IPS DF 6.9 (cell line): Measurements from ENCODE around the gene SLC25A18.
"Not testable (repeated sequence)": the region's sequence is repeated elsewhere in the genome, so short reads cannot be mapped to it uniquely, and the experiment has no call there.

ENCODE experiments used
- DNase-seq: peaks from one replicate; pipeline ENCODE4 v3.0.0-alpha.2; 2013; ENCODE audit warnings: low read depth, low spot score
- H3K27ac ChIP-seq: one replicate; pipeline ENCODE4 v1.5.1; 2013; ENCODE audit warnings: low read length, control low read depth
- H3K27me3 ChIP-seq: 2 replicates; pipeline ENCODE4 v1.6.1; 2013; ENCODE audit warnings: mild to moderate bottlenecking, low read length; ENCODE audit not compliant: control insufficient read depth, insufficient read depth
- H3K36me3 ChIP-seq: 2 replicates; pipeline ENCODE4 v1.6.1; 2013; ENCODE audit warnings: low read length; ENCODE audit not compliant: control insufficient read depth, insufficient read depth
- H3K4me1 ChIP-seq: 2 replicates; pipeline ENCODE4 v1.6.1; 2013; ENCODE audit warnings: low read length; ENCODE audit not compliant: control insufficient read depth, insufficient read depth
- H3K4me3 ChIP-seq: 2 replicates; pipeline ENCODE4 v1.5.1; 2013; ENCODE audit warnings: mild to moderate bottlenecking, low read length
- H3K9me3 ChIP-seq: 2 replicates; pipeline ENCODE4 v1.6.1; 2013; ENCODE audit warnings: low read length, inconsistent platforms; ENCODE audit not compliant: control insufficient read depth, insufficient read depth
- WGBS: extraction: QIAGEN DNeasy Blood & Tissue Kit; methylation state at CpG from one replicate; pipeline ENCODE4 v1.1.7; 2013; ENCODE audit warnings: mixed read lengths, missing lambda C conversion rate; ENCODE audit not compliant: insufficient read length, insufficient coverage; 5-methylcytosine and 5-hydroxymethylcytosine counted together

SLC25A18 gene

GRCh38 chr22:17542452-17542851 is 20.8 kb upstream of the SLC25A18 start:
- Histone ChIP-seq H3K36me3 (peaks cover 14% of the 10 kb centered on the region), H3K9me3 (no peaks in the 10 kb centered on the region), H3K27ac (no peak overlapping the region), H3K4me3 (no peak overlapping the region), H3K4me1 (no peaks in the 10 kb centered on the region), H3K27me3 (no peaks in the 10 kb centered on the region)
- no peak for DNase-seq
- no CpG with 5 or more reads among the region's 14 CpGs for WGBS

DNA sequence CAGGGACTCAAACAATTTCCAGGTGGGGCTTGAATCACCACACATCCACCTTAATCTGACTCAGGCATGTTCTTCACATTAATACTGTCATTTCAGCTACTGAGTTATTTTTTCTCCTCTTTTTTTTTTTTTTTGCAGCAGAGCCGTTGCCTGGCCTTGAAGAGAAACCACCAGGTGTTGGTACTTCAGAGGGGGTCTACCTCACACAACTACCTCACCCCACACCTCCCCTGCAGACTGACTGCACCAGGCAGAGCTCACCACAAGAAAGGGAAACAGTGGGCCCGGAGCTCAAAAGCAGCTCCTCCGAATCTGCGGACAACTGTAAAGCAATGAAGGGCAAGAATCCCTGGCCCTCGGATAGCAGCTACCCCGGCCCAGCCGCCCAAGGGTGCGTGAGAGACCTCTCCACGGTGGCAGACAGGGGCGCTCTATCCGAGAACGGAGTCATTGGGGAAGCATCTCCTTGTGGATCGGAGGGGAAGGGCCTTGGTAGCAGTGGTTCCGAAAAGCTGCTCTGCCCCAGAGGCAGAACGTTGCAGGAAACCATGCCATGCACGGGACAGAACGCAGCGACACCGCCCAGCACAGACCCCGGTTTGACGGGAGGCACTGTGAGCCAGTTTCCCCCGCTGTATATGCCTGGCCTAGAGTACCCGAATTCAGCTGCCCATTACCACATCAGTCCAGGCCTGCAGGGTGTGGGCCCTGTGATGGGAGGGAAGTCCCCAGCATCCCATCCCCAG is 15.1 kb upstream of the SLC25A18 start:
- WGBS: no CpG with 5 or more reads among the region's 23 CpGs
- Histone ChIP-seq H3K27ac (no peak overlapping the region), H3K4me1 (no peaks in the 10 kb centered on the region), H3K27me3 (no peaks in the 10 kb centered on the region), H3K36me3 (peaks cover 24% of the 10 kb centered on the region), H3K9me3 (no peaks in the 10 kb centered on the region), H3K4me3 (no peak overlapping the region)
- DNase-seq: no peak

DNA sequence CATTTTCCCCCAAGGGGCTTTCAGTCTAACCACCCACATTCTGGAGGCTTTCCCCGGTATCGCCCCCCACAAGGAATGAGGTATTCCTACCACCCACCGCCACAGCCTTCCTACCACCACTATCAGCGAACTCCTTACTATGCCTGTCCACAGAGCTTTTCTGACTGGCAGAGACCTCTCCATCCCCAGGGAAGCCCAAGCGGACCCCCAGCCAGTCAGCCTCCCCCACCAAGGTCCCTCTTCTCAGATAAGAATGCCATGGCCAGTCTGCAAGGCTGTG is 14.6 kb upstream of the SLC25A18 start:
- WGBS: no CpG with 5 or more reads among the region's 5 CpGs
- H3K4me1 ChIP-seq: no peaks in the 10 kb centered on the region
- no peaks in the 10 kb centered on the region for H3K27me3 ChIP-seq
- H3K27ac ChIP-seq: no peak overlapping the region
- peaks cover 28% of the 10 kb centered on the region for H3K36me3 ChIP-seq
- no peak for DNase-seq
- no peak overlapping the region for H3K4me3 ChIP-seq
- H3K9me3 ChIP-seq: no peaks in the 10 kb centered on the region

DNA sequence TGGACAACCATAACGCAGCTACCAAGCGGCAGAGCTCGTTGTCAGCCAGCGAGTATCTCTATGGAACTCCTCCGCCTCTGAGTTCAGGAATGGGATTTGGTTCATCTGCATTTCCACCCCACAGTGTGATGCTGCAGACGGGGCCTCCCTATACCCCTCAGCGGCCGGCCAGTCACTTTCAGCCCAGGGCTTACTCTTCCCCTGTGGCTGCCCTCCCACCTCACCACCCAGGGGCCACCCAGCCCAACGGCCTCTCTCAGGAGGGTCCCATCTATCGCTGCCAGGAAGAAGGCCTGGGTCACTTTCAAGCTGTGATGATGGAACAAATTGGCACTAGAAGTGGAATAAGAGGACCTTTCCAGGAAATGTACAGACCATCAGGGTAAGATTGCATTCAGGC is 14.1 kb upstream of the SLC25A18 start:
- no peaks in the 10 kb centered on the region for H3K4me1 ChIP-seq
- peaks cover 28% of the 10 kb centered on the region for H3K36me3 ChIP-seq
- no CpG with 5 or more reads among the region's 10 CpGs for WGBS
- no peaks in the 10 kb centered on the region for H3K9me3 ChIP-seq
- no peak overlapping the region for H3K27ac ChIP-seq
- DNase-seq: no peak
- no peaks in the 10 kb centered on the region for H3K27me3 ChIP-seq
- H3K4me3 ChIP-seq: no peak overlapping the region

GRCh38 chr22:17549655-17550054 is 13.6 kb upstream of the SLC25A18 start:
- H3K9me3 ChIP-seq: no peaks in the 10 kb centered on the region
- no peak for DNase-seq
- peaks cover 28% of the 10 kb centered on the region for H3K36me3 ChIP-seq
- no peaks in the 10 kb centered on the region for H3K4me1 ChIP-seq
- no peak overlapping the region for H3K27ac ChIP-seq
- WGBS: no CpG with 5 or more reads among the region's 5 CpGs
- H3K4me3 ChIP-seq: no peak overlapping the region
- H3K27me3 ChIP-seq: no peaks in the 10 kb centered on the region

GRCh38 chr22:17552737-17553136 is 10.6 kb upstream of the SLC25A18 start:
- no CpG with 5 or more reads among the region's 7 CpGs for WGBS
- H3K36me3 ChIP-seq: peaks cover 29% of the 10 kb centered on the region
- no peaks in the 10 kb centered on the region for H3K9me3 ChIP-seq
- H3K4me3 ChIP-seq: no peak overlapping the region
- no peak for DNase-seq
- H3K27ac ChIP-seq: no peak overlapping the region
- H3K27me3 ChIP-seq: no peaks in the 10 kb centered on the region
- H3K4me1 ChIP-seq: no peaks in the 10 kb centered on the region

DNA sequence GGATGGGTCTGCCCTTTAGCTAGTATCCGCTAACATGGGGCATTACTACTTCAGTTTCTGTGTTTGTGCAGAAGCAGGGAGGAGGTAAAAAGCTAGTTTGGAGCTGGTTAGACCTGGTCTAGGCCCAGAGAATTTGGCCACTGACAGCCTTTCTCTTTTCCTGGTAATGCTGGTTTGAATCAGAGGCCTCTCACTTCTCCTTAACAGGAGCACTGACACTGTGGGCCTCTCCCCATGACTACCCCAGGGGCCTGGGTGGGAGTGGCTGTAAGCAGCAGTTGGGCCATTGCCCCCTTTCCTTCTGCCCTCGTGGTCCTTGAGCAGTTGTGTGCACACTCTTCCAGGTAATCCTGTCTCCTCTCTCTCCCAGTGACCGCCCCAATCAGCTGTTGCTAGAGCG is 8.5 kb upstream of the SLC25A18 start:
- H3K4me3 ChIP-seq: no peak overlapping the region
- H3K4me1 ChIP-seq: no peaks in the 10 kb centered on the region
- H3K36me3 ChIP-seq: peaks cover 25% of the 10 kb centered on the region; the same call in 1 of the 2 replicates
- WGBS: no CpG with 5 or more reads among the region's 4 CpGs
- H3K9me3 ChIP-seq: no peaks in the 10 kb centered on the region
- H3K27me3 ChIP-seq: no peaks in the 10 kb centered on the region
- no peak for DNase-seq
- H3K27ac ChIP-seq: no peak overlapping the region

DNA sequence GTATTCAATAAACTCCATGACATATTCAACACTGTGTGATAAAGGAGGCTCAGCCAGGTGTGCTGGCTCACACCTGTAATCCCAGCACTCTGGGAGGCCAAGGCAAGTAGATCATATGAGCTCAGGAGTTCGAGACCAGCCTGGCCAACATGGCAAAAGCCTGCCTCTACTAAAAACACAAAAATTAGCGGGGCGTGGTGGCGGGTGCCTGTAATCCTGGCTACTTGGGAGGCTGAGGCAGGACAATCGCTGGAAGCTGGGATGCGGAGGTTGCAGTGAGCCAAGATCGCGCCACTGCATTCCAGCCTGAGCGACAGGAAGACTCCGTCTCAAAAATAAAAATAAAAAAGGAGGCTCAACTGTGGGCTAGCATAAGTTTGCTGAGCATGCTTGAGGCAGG is 4.1 kb upstream of the SLC25A18 start:
- no peaks in the 10 kb centered on the region for H3K27me3 ChIP-seq
- H3K9me3 ChIP-seq: no peaks in the 10 kb centered on the region
- H3K4me1 ChIP-seq: peaks cover 5% of the 10 kb centered on the region; the same call in 1 of the 2 replicates
- no CpG with 5 or more reads among the region's 10 CpGs for WGBS
- no peak for DNase-seq
- H3K4me3 ChIP-seq: no peak overlapping the region
- no peak overlapping the region for H3K27ac ChIP-seq
- H3K36me3 ChIP-seq: peaks cover 13% of the 10 kb centered on the region; the same call in 1 of the 2 replicates

DNA sequence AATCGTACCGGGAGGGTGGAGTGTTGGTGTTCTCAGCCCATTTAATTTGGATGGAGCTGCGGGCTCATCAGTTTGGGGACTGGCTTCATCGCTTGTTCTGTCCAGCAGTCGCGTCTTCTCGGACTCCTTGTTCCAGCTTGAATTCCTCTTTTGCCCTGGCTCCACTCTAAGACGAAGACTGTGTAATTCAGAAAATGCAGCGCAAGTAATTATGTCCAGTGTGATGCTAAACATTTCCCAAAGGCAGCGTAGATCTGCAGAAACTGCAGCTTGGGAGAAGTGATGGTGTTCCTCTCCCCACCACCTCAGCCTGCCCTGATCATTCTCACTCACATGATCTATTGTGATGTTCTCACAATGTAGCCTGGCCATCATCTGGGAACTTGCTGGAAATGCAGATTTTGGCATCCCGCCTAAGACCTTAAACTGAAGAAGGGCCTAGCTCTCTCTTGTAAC is 666 bp downstream of the SLC25A18 start:
- H3K27ac ChIP-seq: no peak overlapping the region
- peaks cover 6% of the 10 kb centered on the region; the same call in 1 of the 2 replicates for H3K4me1 ChIP-seq
- H3K9me3 ChIP-seq: no peaks in the 10 kb centered on the region
- DNase-seq: no peak
- no peaks in the 10 kb centered on the region for H3K27me3 ChIP-seq
- H3K4me3 ChIP-seq: no peak overlapping the region
- H3K36me3 ChIP-seq: 0 out of 2 replicates have a peak, but pooled peaks cover 5% of the 10 kb centered on the region
- WGBS: no CpG with 5 or more reads among the region's 11 CpGs

DNA sequence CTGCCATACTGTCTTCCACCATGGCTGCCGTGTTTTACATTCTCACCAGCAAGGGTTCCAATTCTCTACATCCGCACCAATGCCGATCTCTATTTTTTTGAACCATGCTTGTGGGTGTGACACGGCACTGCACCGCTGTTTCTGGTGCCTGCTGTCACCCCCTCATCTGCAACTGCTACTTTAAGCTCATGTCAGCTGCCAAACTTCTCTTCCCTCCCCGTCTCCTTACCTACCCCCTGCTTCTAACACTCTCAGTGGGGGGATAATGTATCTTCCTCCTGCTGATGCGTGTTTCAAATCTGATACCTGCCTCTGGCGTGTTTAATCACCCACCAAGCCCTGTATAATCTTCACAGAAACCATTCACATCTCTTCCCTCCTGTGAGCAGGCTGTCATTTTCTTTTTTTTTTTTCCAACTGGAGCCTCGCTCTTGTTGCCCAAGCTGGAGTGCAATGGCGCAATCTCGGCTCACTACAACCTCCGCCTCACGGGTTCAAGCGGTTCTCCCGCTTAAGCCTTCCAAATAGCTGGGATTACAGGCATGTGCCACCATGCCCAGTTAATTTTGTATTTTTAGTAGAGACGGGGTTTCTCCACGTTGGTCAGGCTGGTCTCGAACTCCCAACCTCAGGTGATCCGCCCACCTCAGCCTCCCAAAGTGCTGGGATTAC is 2.9 kb downstream of the SLC25A18 start:
- no CpG with 5 or more reads among the region's 19 CpGs for WGBS
- not testable (repeated sequence) for H3K27ac ChIP-seq, DNase-seq, H3K4me3 ChIP-seq, H3K27me3 ChIP-seq, H3K9me3 ChIP-seq, H3K36me3 ChIP-seq
- H3K4me1 ChIP-seq: peaks cover 14% of the 10 kb centered on the region

GRCh38 chr22:17566776-17567175 is 3.5 kb downstream of the SLC25A18 start:
- H3K4me3 ChIP-seq: no peak overlapping the region

More at GRCh38 chr22:17566776-17567175, 3.5 kb downstream of the SLC25A18 start:
- Histone ChIP-seq H3K27me3 (no peaks in the 10 kb centered on the region), H3K27ac (no peak overlapping the region), H3K4me1 (peaks cover 14% of the 10 kb centered on the region), H3K36me3 (no peaks in the 10 kb centered on the region), H3K9me3 (no peaks in the 10 kb centered on the region)
- DNase-seq: no peak
- no CpG with 5 or more reads among the region's 10 CpGs for WGBS
